ENCODE data around the gene GRIFIN.

DNA sequence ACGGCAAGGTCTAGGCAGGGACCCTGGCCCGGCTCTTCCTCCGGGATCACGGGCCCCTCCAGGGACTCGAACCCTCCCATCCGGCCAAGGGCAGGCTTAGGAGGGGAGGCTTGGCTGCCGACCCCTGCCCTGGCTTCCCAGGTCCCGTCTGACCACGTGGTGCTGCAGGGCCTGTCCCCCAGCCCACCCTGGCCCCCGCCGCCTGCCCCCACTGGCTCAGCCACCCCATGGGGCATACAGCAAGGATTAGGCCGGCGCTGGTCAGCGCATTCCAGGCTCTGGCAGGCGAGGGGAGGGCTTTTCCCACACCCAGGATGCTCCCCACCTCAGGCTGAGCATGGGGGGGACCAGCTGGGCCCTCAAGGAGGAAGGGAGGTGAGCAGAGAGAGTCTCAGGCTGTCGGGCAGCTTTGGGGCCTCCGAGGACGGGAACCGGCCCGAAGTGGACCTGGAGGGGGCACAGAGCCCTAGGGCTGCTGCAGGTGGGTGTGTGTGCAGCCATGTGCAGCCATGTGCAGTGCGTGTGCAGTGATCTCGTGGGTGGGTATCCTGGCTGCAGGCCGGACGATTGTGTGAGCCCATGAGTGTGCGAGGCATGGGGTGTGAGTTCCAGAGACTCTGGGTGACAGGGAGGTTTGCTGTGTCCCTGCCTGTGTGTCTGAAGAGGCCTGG, 713 bp upstream of the GRIFIN start:
- TF ChIP-seq MXI1 (IDR thresholded peaks at IDR 0.05; ENCODE audit: low read depth, low read length) (no peak), HDAC6 (IDR thresholded peaks at IDR 0.05; ENCODE audit: low read depth, low read length) (no peak), GTF2F1 (IDR thresholded peaks at IDR 0.05; ENCODE audit: low read depth, low read length) (no peak), POLR2A (conservative IDR thresholded peaks at IDR 0.05) (no peak), EWSR1 (IDR thresholded peaks at IDR 0.05; ENCODE audit: borderline replicate concordance, low read depth, partially characterized antibody) (no peak), POLR2AphosphoS2 (IDR thresholded peaks at IDR 0.05; ENCODE audit: low read length) (no peak), MTF1 (CRISPR knock-in tag; IDR thresholded peaks at IDR 0.05; ENCODE audit: borderline replicate concordance) (no peak), NCOR1 (IDR thresholded peaks at IDR 0.05) (no peak), MEIS2 (IDR thresholded peaks at IDR 0.05; ENCODE audit: partially characterized antibody) (no peak)
- TF ChIP-seq, protein P1, sequence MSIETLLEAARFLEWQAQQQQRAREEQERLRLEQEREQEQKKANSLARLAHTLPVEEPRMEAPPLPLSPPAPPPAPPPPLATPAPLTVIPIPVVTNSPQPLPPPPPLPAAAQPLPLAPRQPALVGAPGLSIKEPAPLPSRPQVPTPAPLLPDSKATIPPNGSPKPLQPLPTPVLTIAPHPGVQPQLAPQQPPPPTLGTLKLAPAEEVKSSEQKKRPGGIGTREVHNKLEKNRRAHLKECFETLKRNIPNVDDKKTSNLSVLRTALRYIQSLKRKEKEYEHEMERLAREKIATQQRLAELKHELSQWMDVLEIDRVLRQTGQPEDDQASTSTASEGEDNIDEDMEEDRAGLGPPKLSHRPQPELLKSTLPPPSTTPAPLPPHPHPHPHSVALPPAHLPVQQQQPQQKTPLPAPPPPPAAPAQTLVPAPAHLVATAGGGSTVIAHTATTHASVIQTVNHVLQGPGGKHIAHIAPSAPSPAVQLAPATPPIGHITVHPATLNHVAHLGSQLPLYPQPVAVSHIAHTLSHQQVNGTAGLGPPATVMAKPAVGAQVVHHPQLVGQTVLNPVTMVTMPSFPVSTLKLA (conservative IDR thresholded peaks at IDR 0.05), result no peak
- TF ChIP-seq, protein P2, sequence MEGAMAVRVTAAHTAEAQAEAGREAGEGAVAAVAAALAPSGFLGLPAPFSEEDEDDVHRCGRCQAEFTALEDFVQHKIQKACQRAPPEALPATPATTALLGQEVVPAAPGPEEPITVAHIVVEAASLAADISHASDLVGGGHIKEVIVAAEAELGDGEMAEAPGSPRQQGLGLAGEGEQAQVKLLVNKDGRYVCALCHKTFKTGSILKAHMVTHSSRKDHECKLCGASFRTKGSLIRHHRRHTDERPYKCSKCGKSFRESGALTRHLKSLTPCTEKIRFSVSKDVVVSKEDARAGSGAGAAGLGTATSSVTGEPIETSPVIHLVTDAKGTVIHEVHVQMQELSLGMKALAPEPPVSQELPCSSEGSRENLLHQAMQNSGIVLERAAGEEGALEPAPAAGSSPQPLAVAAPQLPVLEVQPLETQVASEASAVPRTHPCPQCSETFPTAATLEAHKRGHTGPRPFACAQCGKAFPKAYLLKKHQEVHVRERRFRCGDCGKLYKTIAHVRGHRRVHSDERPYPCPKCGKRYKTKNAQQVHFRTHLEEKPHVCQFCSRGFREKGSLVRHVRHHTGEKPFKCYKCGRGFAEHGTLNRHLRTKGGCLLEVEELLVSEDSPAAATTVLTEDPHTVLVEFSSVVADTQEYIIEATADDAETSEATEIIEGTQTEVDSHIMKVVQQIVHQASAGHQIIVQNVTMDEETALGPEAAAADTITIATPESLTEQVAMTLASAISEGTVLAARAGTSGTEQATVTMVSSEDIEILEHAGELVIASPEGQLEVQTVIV (CRISPR knock-in tag; IDR thresholded peaks at IDR 0.05; ENCODE audit: borderline replicate concordance), result no peak
- TF ChIP-seq, protein P3, sequence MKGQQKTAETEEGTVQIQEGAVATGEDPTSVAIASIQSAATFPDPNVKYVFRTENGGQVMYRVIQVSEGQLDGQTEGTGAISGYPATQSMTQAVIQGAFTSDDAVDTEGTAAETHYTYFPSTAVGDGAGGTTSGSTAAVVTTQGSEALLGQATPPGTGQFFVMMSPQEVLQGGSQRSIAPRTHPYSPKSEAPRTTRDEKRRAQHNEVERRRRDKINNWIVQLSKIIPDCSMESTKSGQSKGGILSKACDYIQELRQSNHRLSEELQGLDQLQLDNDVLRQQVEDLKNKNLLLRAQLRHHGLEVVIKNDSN (CRISPR knock-in tag; IDR thresholded peaks at IDR 0.05), result no peak
